H9 (cell line): ENCODE measurements around the gene PRTFDC1. TPM values are rescaled to one million over a fixed set of nuclear protein-coding genes. Genes with fewer than 3 reads are reported as not detected.

Experiments
- DNase-seq: peaks from one replicate; pipeline ENCODE4 v3.0.0-alpha.2; 2017
- H2AFZ ChIP-seq: one replicate; pipeline ENCODE4 v1.6.1; 2013; ENCODE audit warnings: mild to moderate bottlenecking, low read length, control low read depth, moderate library complexity
- H2AK5ac ChIP-seq: 2 replicates; pipeline ENCODE4 v1.6.1; 2013; ENCODE audit warnings: low read length, control low read depth, mixed read lengths; ENCODE audit not compliant: insufficient read length
- H2BK120ac ChIP-seq: one replicate; pipeline ENCODE4 v1.6.1; 2013; ENCODE audit warnings: low read depth, mild to moderate bottlenecking, low read length, control low read depth, inconsistent platforms; ENCODE audit not compliant: poor library complexity, severe bottlenecking
- H2BK12ac ChIP-seq: 2 replicates; pipeline ENCODE4 v1.6.1; 2013; ENCODE audit warnings: low read length, control low read depth, mixed read lengths, low read depth; ENCODE audit not compliant: insufficient read length
- H2BK15ac ChIP-seq: 2 replicates; pipeline ENCODE4 v1.6.1; 2013; ENCODE audit warnings: low read depth, low read length, control low read depth
- H2BK20ac ChIP-seq: one replicate; pipeline ENCODE4 v1.6.1; 2013; ENCODE audit warnings: low read depth, mild to moderate bottlenecking, low read length, control low read depth, inconsistent platforms; ENCODE audit not compliant: poor library complexity, severe bottlenecking
- H2BK5ac ChIP-seq: 2 replicates; pipeline ENCODE4 v1.6.1; 2013; ENCODE audit warnings: low read length, control low read depth, mixed read lengths; ENCODE audit not compliant: insufficient read length
- H3K14ac ChIP-seq: 2 replicates; pipeline ENCODE4 v1.6.1; 2013; ENCODE audit warnings: low read length, control low read depth; ENCODE audit not compliant: insufficient read depth
- H3K18ac ChIP-seq: 2 replicates; pipeline ENCODE4 v1.6.1; 2013; ENCODE audit warnings: low read depth, mild to moderate bottlenecking, mixed read lengths, low read length, control low read depth; ENCODE audit not compliant: insufficient read length
- H3K23ac ChIP-seq: 2 replicates; pipeline ENCODE4 v1.6.1; 2013; ENCODE audit warnings: low read length, control low read depth, mixed read lengths, low read depth; ENCODE audit not compliant: insufficient read length
- H3K23me2 ChIP-seq: 2 replicates; pipeline ENCODE4 v1.6.1; 2013; ENCODE audit warnings: low read depth, mild to moderate bottlenecking, mixed read lengths, low read length, control low read depth; ENCODE audit not compliant: insufficient read length, poor library complexity, severe bottlenecking
- H3K27ac ChIP-seq: 2 replicates; pipeline ENCODE4 v1.5.1; 2013; ENCODE audit warnings: low read length, control low read depth, mixed read lengths, low read depth; ENCODE audit not compliant: insufficient read length
- H3K27me3 ChIP-seq: 2 replicates; pipeline ENCODE4 v1.6.1; 2013; ENCODE audit warnings: low read length, control low read depth, inconsistent platforms; ENCODE audit not compliant: insufficient read depth
- H3K4ac ChIP-seq: 2 replicates; pipeline ENCODE4 v1.6.1; 2013; ENCODE audit warnings: low read depth, mild to moderate bottlenecking, control low read depth, inconsistent platforms, low read length, moderate library complexity
- H3K4me1 ChIP-seq: 2 replicates; pipeline ENCODE4 v1.6.1; 2013; ENCODE audit warnings: low read length, control low read depth, inconsistent platforms; ENCODE audit not compliant: insufficient read depth
- H3K4me2 ChIP-seq: 2 replicates; pipeline ENCODE4 v1.6.1; 2013; ENCODE audit warnings: low read length, control low read depth, mixed read lengths; ENCODE audit not compliant: insufficient read length, insufficient read depth
- H3K56ac ChIP-seq: 2 replicates; pipeline ENCODE4 v1.6.1; 2013; ENCODE audit warnings: low read depth, mild to moderate bottlenecking, mixed read lengths, low read length, control low read depth; ENCODE audit not compliant: insufficient read length
- H3K79me1 ChIP-seq: 2 replicates; pipeline ENCODE4 v1.6.1; 2013; ENCODE audit warnings: low read depth, mild to moderate bottlenecking, moderate library complexity, low read length, control low read depth, inconsistent platforms; ENCODE audit not compliant: insufficient read depth, poor library complexity, severe bottlenecking
- H3K79me2 ChIP-seq: 2 replicates; pipeline ENCODE4 v1.6.1; 2013; ENCODE audit warnings: low read length, control low read depth, inconsistent platforms; ENCODE audit not compliant: insufficient read depth
- H3K9ac ChIP-seq: 2 replicates; pipeline ENCODE4 v1.6.1; 2013; ENCODE audit warnings: low read length, control low read depth, mixed read lengths; ENCODE audit not compliant: insufficient read length; ENCODE audit errors: extremely low read depth
- H3K9me3 ChIP-seq: one replicate; pipeline ENCODE4 v1.6.1; 2013; ENCODE audit warnings: low read depth, low read length, inconsistent platforms; ENCODE audit not compliant: control insufficient read depth
- H3T11ph ChIP-seq: one replicate; pipeline ENCODE4 v1.6.1; 2013; ENCODE audit warnings: mild to moderate bottlenecking, low read length, control low read depth, inconsistent platforms
- H4K20me1 ChIP-seq: one replicate; pipeline ENCODE4 v1.6.1; 2013; ENCODE audit not compliant: control insufficient read depth, insufficient read length, insufficient read depth
- H4K5ac ChIP-seq: 2 replicates; pipeline ENCODE4 v1.6.1; 2013; ENCODE audit warnings: low read depth, mild to moderate bottlenecking, mixed read lengths, low read length, control low read depth; ENCODE audit not compliant: insufficient read length
- H4K8ac ChIP-seq: replicated peaks from 2 replicates; pipeline ENCODE4 v1.6.1; 2013; ENCODE audit warnings: low read length, control low read depth, mixed read lengths, low read depth; ENCODE audit not compliant: insufficient read length
- H4K91ac ChIP-seq: 2 replicates; pipeline ENCODE4 v1.6.1; 2013; ENCODE audit warnings: low read depth, mild to moderate bottlenecking, moderate library complexity, mixed read lengths, low read length, control low read depth; ENCODE audit not compliant: insufficient read length
- H3K27ac Mint-ChIP-seq, 3 experiments: 2 replicates in 2 of 3; 3 replicates in 1 of 3; pipeline ENCODE4 v1.8.0; 2020 to 2021; ENCODE audit warnings: mixed read lengths in 3 of 3, mild to moderate bottlenecking in 1 of 3, moderate library complexity in 1 of 3
- H3K27me3 Mint-ChIP-seq: 2 replicates; pipeline ENCODE4 v1.8.0; 2021; ENCODE audit warnings: low read depth, mild to moderate bottlenecking, moderate library complexity, mixed read lengths
- H3K36me3 Mint-ChIP-seq, 3 experiments: 2 replicates in 2 of 3; 3 replicates in 1 of 3; pipeline ENCODE4 v1.8.0; 2020 to 2021; ENCODE audit warnings: low read depth in 3 of 3, mixed read lengths in 3 of 3; ENCODE audit not compliant: insufficient read depth in 1 of 3
- H3K4me1 Mint-ChIP-seq, 2 experiments: 2 replicates each; pipeline ENCODE4 v1.8.0; 2020; ENCODE audit warnings: mixed read lengths in 2 of 2
- H3K4me3 Mint-ChIP-seq, 2 experiments: 2 replicates in 1 of 2; 3 replicates in 1 of 2; pipeline ENCODE4 v1.8.0; 2020 to 2021; ENCODE audit warnings: mild to moderate bottlenecking in 2 of 2, mixed read lengths in 2 of 2, moderate library complexity in 1 of 2
- H3K9me3 Mint-ChIP-seq, 2 experiments: 2 replicates in 1 of 2; 3 replicates in 1 of 2; pipeline ENCODE4 v1.8.0; 2020; ENCODE audit warnings: mild to moderate bottlenecking in 2 of 2, mixed read lengths in 2 of 2, moderate library complexity in 1 of 2
- WGBS: extraction: QIAGEN DNeasy Blood & Tissue Kit; methylation state at CpG from one replicate; pipeline ENCODE4 v1.1.7; 2013; ENCODE audit warnings: missing lambda C conversion rate, low lambda C conversion rate, mixed read lengths; ENCODE audit not compliant: insufficient read length; ENCODE audit errors: extremely low coverage; 5-methylcytosine and 5-hydroxymethylcytosine counted together
- total RNA-seq: library from RNA; stranded (reverse); gene quantifications from 2 replicates; pipeline ENCODE4 v1.2.1, GENCODE V29; 2021
- TF ChIP-seq, protein P1 (sequence below): fragments of 200-600 bp; sonication (generic); conservative IDR thresholded peaks from 3 replicates; pipeline ENCODE4 v1.8.0; 2021; ENCODE audit warnings: antibody characterized with exemption, mild to moderate bottlenecking

The PRTFDC1 gene
- total RNA-seq, 1 experiment from 2014 or later, result 7.5 TPM

DNA sequence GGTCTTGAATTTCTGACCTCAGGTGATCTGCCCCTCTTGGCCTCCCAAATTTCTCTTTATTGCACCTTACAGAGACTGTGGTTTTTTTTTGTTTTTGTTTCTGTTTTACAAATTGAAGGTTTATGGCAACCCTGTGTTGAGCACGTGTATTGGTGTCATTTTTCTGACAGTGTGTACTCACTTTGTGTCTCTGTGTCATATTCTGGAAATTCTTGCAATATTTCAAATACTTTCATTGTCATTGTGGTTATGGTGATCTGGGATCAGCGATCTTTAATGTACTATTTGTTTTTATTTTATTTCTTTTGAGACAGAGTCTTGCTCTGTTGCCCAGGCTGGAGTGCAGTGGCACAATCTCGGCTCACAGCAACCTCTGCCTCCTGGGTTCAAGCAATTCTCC is 89.8 kb downstream of the PRTFDC1 start:
- Histone ChIP-seq H3K56ac (no peak overlapping the region), H3K27me3 (no peaks in the 10 kb centered on the region), H2BK20ac (no peak overlapping the region), H3K9me3 (no peaks in the 10 kb centered on the region), H3K14ac (no peak overlapping the region), H2BK12ac (no peak overlapping the region), H3K79me2 (no peaks in the 10 kb centered on the region), H3K79me1 (no peaks in the 10 kb centered on the region), H4K91ac (no peak overlapping the region), H3K4ac (no peak overlapping the region), H4K8ac (no peak overlapping the region), H2AK5ac (no peak overlapping the region), H2BK15ac (no peak overlapping the region), H4K20me1 (no peaks in the 10 kb centered on the region), H3K27ac (no peak overlapping the region), H3T11ph (no peak overlapping the region), H2BK5ac (no peak overlapping the region), H2BK120ac (no peak overlapping the region), H3K18ac (no peak overlapping the region), H3K4me1 (peaks cover 7% of the 10 kb centered on the region; the same call in 1 of the 2 replicates), H4K5ac (no peak overlapping the region), H3K23ac (no peak overlapping the region), H3K4me2 (no peak overlapping the region), H2AFZ (no peak overlapping the region), H3K9ac (no peak overlapping the region), H3K23me2 (no peaks in the 10 kb centered on the region)
- Mint-ChIP-seq H3K4me1 (peaks cover 30 to 32% of the 10 kb centered on the region in 2 experiments), H3K27me3 (no peaks in the 10 kb centered on the region), H3K27ac (no peak overlapping the region), H3K9me3 (peaks cover 4 to 8% of the 10 kb centered on the region in 2 experiments; a peak in 3 of 5 replicates), H3K4me3 (no peak overlapping the region), H3K36me3 (peaks cover 0 to 10% (median 9%) of the 10 kb centered on the region in 3 experiments; a peak in 4 of 7 replicates)
- WGBS, result no CpG with 5 or more reads among the region's 3 CpGs
- DNase-seq, result no peak
- TF ChIP-seq, protein P1, sequence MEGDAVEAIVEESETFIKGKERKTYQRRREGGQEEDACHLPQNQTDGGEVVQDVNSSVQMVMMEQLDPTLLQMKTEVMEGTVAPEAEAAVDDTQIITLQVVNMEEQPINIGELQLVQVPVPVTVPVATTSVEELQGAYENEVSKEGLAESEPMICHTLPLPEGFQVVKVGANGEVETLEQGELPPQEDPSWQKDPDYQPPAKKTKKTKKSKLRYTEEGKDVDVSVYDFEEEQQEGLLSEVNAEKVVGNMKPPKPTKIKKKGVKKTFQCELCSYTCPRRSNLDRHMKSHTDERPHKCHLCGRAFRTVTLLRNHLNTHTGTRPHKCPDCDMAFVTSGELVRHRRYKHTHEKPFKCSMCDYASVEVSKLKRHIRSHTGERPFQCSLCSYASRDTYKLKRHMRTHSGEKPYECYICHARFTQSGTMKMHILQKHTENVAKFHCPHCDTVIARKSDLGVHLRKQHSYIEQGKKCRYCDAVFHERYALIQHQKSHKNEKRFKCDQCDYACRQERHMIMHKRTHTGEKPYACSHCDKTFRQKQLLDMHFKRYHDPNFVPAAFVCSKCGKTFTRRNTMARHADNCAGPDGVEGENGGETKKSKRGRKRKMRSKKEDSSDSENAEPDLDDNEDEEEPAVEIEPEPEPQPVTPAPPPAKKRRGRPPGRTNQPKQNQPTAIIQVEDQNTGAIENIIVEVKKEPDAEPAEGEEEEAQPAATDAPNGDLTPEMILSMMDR, result no peak
